Upper lobe of right lung (tissue), 1 donor: Measurements from ENCODE around the gene FAM163B. TPM values are rescaled to one million over a fixed set of nuclear protein-coding genes. Genes with fewer than 3 reads are reported as not detected.
A peak's percentile ranks its signal among the peaks of the same experiment; 100 is the strongest.

Experiments
- ATAC-seq: fragments of 200-7000 bp; cut with Tn5 transposase; one replicate; pipeline ENCODE4 v1.9.1; 2020; ENCODE audit warnings: mild to moderate bottlenecking, moderate library complexity
- DNase-seq: peaks from one replicate; pipeline ENCODE4 v3.0.0-alpha.2; 2020
- H3K27ac ChIP-seq: fragments of 200-600 bp; one replicate; pipeline ENCODE4 v1.8.0; 2022
- H3K27me3 ChIP-seq: fragments of 200-600 bp; one replicate; pipeline ENCODE4 v1.8.0; 2022; ENCODE audit warnings: mild to moderate bottlenecking
- H3K36me3 ChIP-seq: fragments of 200-600 bp; one replicate; pipeline ENCODE4 v1.8.0; 2022
- H3K4me1 ChIP-seq: fragments of 200-600 bp; one replicate; pipeline ENCODE4 v1.8.0; 2022
- H3K4me3 ChIP-seq: fragments of 200-600 bp; one replicate; pipeline ENCODE4 v1.8.0; 2022; ENCODE audit warnings: mild to moderate bottlenecking
- H3K9me3 ChIP-seq: fragments of 200-600 bp; one replicate; pipeline ENCODE4 v1.8.0; 2022
- intact Hi-C: fragments of 100-400 bp; cut with DNase I; formaldehyde crosslinking; loops from one replicate; pipeline ENCODE4 v1.11.0; 2022
- total RNA-seq: library from RNA; stranded (reverse); fragmentation: NEBNext Ultra II Directional; extraction: Animal tissue kit (Norgen Biotek cat#: 25700); gene quantifications from one replicate; pipeline ENCODE4 v1.2.1, GENCODE V29; 2021
- TF ChIP-seq, protein P1 (sequence below): fragments of 200-600 bp; IDR thresholded peaks from one replicate; pipeline ENCODE4 v1.8.0; 2022; ENCODE audit warnings: antibody characterized with exemption
- donor health status: DM: no; HTN: yes; CAD: no; lungs with severe emphysema.

FAM163B gene
- total RNA-seq, 1 donor from 2014 or later, result not detected

DNA sequence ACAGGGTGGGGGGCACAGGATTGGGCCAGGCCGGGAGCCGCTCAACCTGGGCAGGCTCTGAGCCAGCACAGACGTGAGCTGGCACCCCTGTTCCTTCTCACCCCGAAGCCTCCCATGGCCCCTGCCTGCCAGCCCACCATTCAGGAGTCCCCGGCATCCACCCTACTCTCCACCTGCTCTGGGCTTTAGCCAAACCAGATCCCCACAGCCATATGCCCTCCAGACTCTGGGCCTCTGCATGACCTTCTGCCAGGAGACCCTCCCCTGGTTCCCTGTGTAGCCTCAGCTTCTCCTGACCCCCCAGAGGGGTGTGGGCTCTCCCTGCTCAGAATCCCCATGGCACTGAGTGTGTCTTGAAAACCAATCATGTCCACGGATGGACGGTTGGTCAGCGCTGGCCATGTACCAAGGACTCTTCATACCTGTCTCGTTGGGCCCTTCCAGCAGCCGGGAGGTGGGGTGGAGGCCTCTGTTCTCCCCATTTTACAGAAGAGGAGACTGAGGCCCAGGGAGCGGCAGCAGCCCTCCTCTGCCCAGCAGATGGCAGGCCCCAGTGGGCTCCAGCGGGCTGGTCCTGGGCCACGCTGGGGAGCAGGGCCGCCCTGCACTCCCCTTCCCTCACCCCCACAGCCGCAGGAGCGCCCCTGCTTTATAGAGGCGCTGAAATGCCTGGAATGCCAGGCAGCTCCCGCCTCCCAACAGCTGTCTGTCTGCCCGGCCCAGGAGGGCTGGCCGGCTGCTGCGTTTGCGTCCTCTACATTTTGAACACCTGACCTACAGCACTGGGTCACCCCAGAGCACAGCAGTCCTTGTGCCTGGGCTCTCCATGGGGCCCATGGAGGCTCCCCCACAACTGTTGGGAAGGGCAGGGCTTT is 81.0 kb downstream of the FAM163B start:
- TF ChIP-seq, protein P1, sequence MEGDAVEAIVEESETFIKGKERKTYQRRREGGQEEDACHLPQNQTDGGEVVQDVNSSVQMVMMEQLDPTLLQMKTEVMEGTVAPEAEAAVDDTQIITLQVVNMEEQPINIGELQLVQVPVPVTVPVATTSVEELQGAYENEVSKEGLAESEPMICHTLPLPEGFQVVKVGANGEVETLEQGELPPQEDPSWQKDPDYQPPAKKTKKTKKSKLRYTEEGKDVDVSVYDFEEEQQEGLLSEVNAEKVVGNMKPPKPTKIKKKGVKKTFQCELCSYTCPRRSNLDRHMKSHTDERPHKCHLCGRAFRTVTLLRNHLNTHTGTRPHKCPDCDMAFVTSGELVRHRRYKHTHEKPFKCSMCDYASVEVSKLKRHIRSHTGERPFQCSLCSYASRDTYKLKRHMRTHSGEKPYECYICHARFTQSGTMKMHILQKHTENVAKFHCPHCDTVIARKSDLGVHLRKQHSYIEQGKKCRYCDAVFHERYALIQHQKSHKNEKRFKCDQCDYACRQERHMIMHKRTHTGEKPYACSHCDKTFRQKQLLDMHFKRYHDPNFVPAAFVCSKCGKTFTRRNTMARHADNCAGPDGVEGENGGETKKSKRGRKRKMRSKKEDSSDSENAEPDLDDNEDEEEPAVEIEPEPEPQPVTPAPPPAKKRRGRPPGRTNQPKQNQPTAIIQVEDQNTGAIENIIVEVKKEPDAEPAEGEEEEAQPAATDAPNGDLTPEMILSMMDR, result no peak
- ATAC-seq, result no peak
- intact Hi-C loops, result no loop called here

GRCh38 chr9:133527444-133527920 is 81.7 kb downstream of the FAM163B start:
- peak; percentile 41 for ATAC-seq
- intact Hi-C loops, result no loop called here
- Histone ChIP-seq H3K27me3 (peaks cover 12% of the 10 kb centered on the region), H3K27ac (no peak overlapping the region), H3K9me3 (no peaks in the 10 kb centered on the region), H3K36me3 (no peaks in the 10 kb centered on the region), H3K4me1 (peaks cover 24% of the 10 kb centered on the region), H3K4me3 (no peak overlapping the region)
- TF ChIP-seq, protein P1, result no peak
- DNase-seq, result no peak

More for the DNA sequence above, 81.0 kb downstream of the FAM163B start:
- DNase-seq, result no peak
- Histone ChIP-seq H3K9me3 (no peaks in the 10 kb centered on the region), H3K4me3 (no peak overlapping the region), H3K27me3 (peaks cover 12% of the 10 kb centered on the region), H3K4me1 (peaks cover 25% of the 10 kb centered on the region), H3K36me3 (no peaks in the 10 kb centered on the region), H3K27ac (peak overlapping the region; percentile 51)

Other genes starting within 250 kb of the FAM163B start
- 142 TPM for gene SURF4, start 233.3 kb downstream of the FAM163B start, total RNA-seq
- gene STKLD1, start 233.0 kb downstream of the FAM163B start, total RNA-seq, result 1.2 TPM
- gene REXO4, start 191.4 kb downstream of the FAM163B start, total RNA-seq, result 22.6 TPM
- 2.0 TPM for gene ADAMTS13, start 187.0 kb downstream of the FAM163B start, total RNA-seq
- gene CACFD1, start 149.4 kb downstream of the FAM163B start, total RNA-seq, result 39.8 TPM
- gene SLC2A6, start 130.3 kb downstream of the FAM163B start, total RNA-seq, result 11.4 TPM
- not detected for gene MYMK, start 84.4 kb downstream of the FAM163B start, total RNA-seq
- gene ADAMTSL2, start 74.7 kb downstream of the FAM163B start, total RNA-seq, result 17.4 TPM
- gene DBH, start 27.0 kb upstream of the FAM163B start, total RNA-seq, result not detected
- 6.8 TPM for gene SARDH, start 129.0 kb upstream of the FAM163B start, total RNA-seq